Activated CD4-positive, alpha-beta memory T cell treated with anti-CD3 and anti-CD28 coated beads, Interleukin-2, amount 10 ng/mL, durations not matched to agents 7 days and 5 days (primary cell): ENCODE results near the gene PDE4B. TPM values are rescaled to one million over a fixed set of nuclear protein-coding genes. Genes with fewer than 3 reads are reported as not detected.

ENCODE experiments used
- CTCF ChIA-PET: fragments of 350-600 bp; sonication (Branson Sonifier 250); formaldehyde crosslinking; loops from one replicate; lab custom pipeline; 2021; ENCODE audit warnings: antibody characterized with exemption, inconsistent platforms; lab: Charles Lee
- POLR2A ChIA-PET: fragments of 350-600 bp; sonication (Branson Sonifier 250); formaldehyde crosslinking; loops from one replicate; lab custom pipeline; 2021; ENCODE audit warnings: antibody characterized with exemption; lab: Charles Lee
- DNase-seq: peaks from one replicate; pipeline ENCODE4 v3.0.0-alpha.2; 2020
- H3K27ac Mint-ChIP-seq: one replicate; pipeline ENCODE4 v1.8.0; 2021; ENCODE audit warnings: mild to moderate bottlenecking, mixed read lengths
- H3K27me3 Mint-ChIP-seq: one replicate; pipeline ENCODE4 v1.8.0; 2021; ENCODE audit warnings: mixed read lengths
- H3K36me3 Mint-ChIP-seq: one replicate; pipeline ENCODE4 v1.8.0; 2021; ENCODE audit warnings: low read depth, mixed read lengths
- H3K4me1 Mint-ChIP-seq: one replicate; pipeline ENCODE4 v1.8.0; 2021; ENCODE audit warnings: mixed read lengths
- H3K4me3 Mint-ChIP-seq: one replicate; pipeline ENCODE4 v1.8.0; 2021; ENCODE audit warnings: mild to moderate bottlenecking, mixed read lengths
- H3K9me3 Mint-ChIP-seq: one replicate; pipeline ENCODE4 v1.8.0; 2021; ENCODE audit warnings: mixed read lengths
- total RNA-seq, 2 experiments: library from RNA; stranded (reverse); gene quantifications; one replicate each; pipeline ENCODE4 v1.2.3, GENCODE V29; 2021

PDE4B gene
- total RNA-seq, 2 experiments from 2014 or later: 46.8 to 48.0 TPM

DNA sequence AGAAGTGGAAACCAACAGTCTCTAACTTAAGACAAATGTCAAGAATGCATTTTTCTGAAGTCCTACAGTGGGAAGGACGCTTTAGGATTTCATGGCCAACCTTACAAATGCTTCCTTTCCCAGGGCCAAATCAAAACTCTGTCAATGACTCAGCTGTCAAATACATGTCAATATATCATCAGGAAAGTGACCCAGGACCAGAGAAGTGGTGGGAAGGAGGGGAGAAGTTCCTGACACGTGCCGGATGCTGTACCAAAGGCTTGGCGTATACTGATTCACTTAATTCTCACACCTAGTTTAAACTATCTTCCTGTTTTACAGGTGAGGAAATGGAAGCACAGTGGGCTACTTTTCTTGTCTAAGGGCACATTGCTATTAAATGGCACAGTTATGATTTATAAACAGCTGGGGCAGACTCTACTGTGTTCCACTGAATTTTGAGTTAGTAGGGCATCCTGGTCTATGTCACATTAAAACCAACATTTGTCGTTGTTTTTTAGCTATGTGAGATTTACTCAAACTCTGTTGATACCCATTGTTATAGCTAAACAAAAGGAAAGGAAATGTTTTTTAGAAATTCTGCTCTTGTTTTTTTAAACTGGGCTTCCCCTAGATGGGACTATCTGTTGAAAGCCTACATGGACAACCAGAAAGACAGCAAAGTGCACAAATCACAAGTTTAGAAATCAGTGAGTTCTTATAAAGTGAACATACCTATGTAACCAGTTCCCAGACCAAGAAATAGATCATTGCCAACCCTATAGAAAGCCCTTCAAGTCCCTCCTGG, 533.1 kb downstream of the PDE4B start:
- DNase-seq: no peak
- Mint-ChIP-seq H3K27ac (no peak overlapping the region), H3K27me3 (peaks cover 2% of the 10 kb centered on the region), H3K4me1 (peaks cover 59% of the 10 kb centered on the region), H3K9me3 (peaks cover 11% of the 10 kb centered on the region), H3K4me3 (no peak overlapping the region), H3K36me3 (peaks cover 23% of the 10 kb centered on the region)
- POLR2A ChIA-PET: no interaction called here
- CTCF ChIA-PET: interaction anchor here (1.2 to 1.4 kb wide), 2 partner anchors 27 to 120 kb away, joined by 3 read pairs; no protein-coding TSS in a partner anchor

- H3K9me3 Mint-ChIP-seq: peaks cover 5% of the 10 kb centered on the region
- H3K36me3 Mint-ChIP-seq: peaks cover 18% of the 10 kb centered on the region
- peaks cover 2% of the 10 kb centered on the region for H3K27me3 Mint-ChIP-seq
- no peak for DNase-seq
- ChIA-PET CTCF (interaction anchor here (1.2 kb wide), 1 partner anchor 26 kb away, joined by 3 read pairs; no protein-coding TSS in a partner anchor), POLR2A (interaction anchor here (0.8 to 1.0 kb wide), 2 partner anchors 18 to 23 kb away, joined by 3 to 4 read pairs; no protein-coding TSS in a partner anchor)
- peaks cover 63% of the 10 kb centered on the region for H3K4me1 Mint-ChIP-seq
- no peak overlapping the region for H3K27ac Mint-ChIP-seq
- H3K4me3 Mint-ChIP-seq: no peak overlapping the region
Observed at GRCh38 chr1:66326867-66327266, 534.2 kb downstream of the PDE4B start.

- no peak for DNase-seq
- ChIA-PET POLR2A (interaction anchor here (1.0 kb wide), 2 partner anchors 12 to 19 kb away, joined by 3 read pairs; no protein-coding TSS in a partner anchor), CTCF (interaction anchor here (0.9 kb wide), 1 partner anchor 74 kb away, joined by 3 read pairs; no protein-coding TSS in a partner anchor)
- Mint-ChIP-seq H3K27me3 (no peaks in the 10 kb centered on the region), H3K36me3 (peaks cover 15% of the 10 kb centered on the region), H3K27ac (no peak overlapping the region), H3K4me3 (no peak overlapping the region), H3K4me1 (peaks cover 63% of the 10 kb centered on the region), H3K9me3 (no peaks in the 10 kb centered on the region)
Observed at GRCh38 chr1:66327588-66327987, 534.9 kb downstream of the PDE4B start.

- peaks cover 62% of the 10 kb centered on the region for H3K4me1 Mint-ChIP-seq
- no peak overlapping the region for H3K4me3 Mint-ChIP-seq
- no peak for DNase-seq
- no peaks in the 10 kb centered on the region for H3K27me3 Mint-ChIP-seq
- CTCF ChIA-PET: no interaction called here
- H3K36me3 Mint-ChIP-seq: peaks cover 22% of the 10 kb centered on the region
- no peak overlapping the region for H3K27ac Mint-ChIP-seq
- POLR2A ChIA-PET: interaction anchor here (1.0 to 1.1 kb wide), 2 partner anchors 22 to 82 kb away, joined by 3 to 4 read pairs; no protein-coding TSS in a partner anchor
- no peaks in the 10 kb centered on the region for H3K9me3 Mint-ChIP-seq
Observed at GRCh38 chr1:66328896-66329295, 536.2 kb downstream of the PDE4B start.

GRCh38 chr1:66330722-66331141, 538.0 kb downstream of the PDE4B start:
- no peaks in the 10 kb centered on the region for H3K9me3 Mint-ChIP-seq
- POLR2A ChIA-PET: interaction anchor here (1.1 to 11.2 kb wide), 11 partner anchors 17 to 116 kb away, joined by 3 to 255 read pairs (median 12); no protein-coding TSS in a partner anchor
- peaks cover 39% of the 10 kb centered on the region for H3K36me3 Mint-ChIP-seq
- H3K27me3 Mint-ChIP-seq: no peaks in the 10 kb centered on the region
- peaks cover 46% of the 10 kb centered on the region for H3K4me1 Mint-ChIP-seq
- CTCF ChIA-PET: interaction anchor here (0.6 to 7.7 kb wide), 14 partner anchors 9 to 115 kb away, joined by 3 to 58 read pairs (median 4); no protein-coding TSS in a partner anchor
- peak overlapping the region; percentile 98 for H3K4me3 Mint-ChIP-seq
- DNase-seq: no peak
- H3K27ac Mint-ChIP-seq: peak overlapping the region; percentile 93

- Mint-ChIP-seq H3K9me3 (no peaks in the 10 kb centered on the region), H3K36me3 (peaks cover 49% of the 10 kb centered on the region), H3K4me1 (peaks cover 49% of the 10 kb centered on the region), H3K27ac (peak overlapping the region; percentile 93), H3K4me3 (peak overlapping the region; percentile 98), H3K27me3 (no peaks in the 10 kb centered on the region)
- ChIA-PET POLR2A (interaction anchor here (0.9 to 11.2 kb wide), 29 partner anchors 11 to 939 kb away, joined by 3 to 255 read pairs (median 6); no protein-coding TSS in a partner anchor), CTCF (interaction anchor here (0.7 to 7.7 kb wide), 26 partner anchors 10 to 394 kb away, joined by 3 to 58 read pairs (median 5); no protein-coding TSS in a partner anchor)
- peak; percentile 63 for DNase-seq
Observed at GRCh38 chr1:66331658-66332547, 539.2 kb downstream of the PDE4B start.

GRCh38 chr1:66332548-66332901, 539.8 kb downstream of the PDE4B start:
- CTCF ChIA-PET: interaction anchor here (0.9 to 7.7 kb wide), 20 partner anchors 9 to 113 kb away, joined by 3 to 58 read pairs (median 5); no protein-coding TSS in a partner anchor
- no peak for DNase-seq
- peaks cover 50% of the 10 kb centered on the region for H3K4me1 Mint-ChIP-seq
- H3K27me3 Mint-ChIP-seq: no peaks in the 10 kb centered on the region
- peak overlapping the region; percentile 98 for H3K4me3 Mint-ChIP-seq
- peaks cover 55% of the 10 kb centered on the region for H3K36me3 Mint-ChIP-seq
- peak overlapping the region; percentile 93 for H3K27ac Mint-ChIP-seq
- no peaks in the 10 kb centered on the region for H3K9me3 Mint-ChIP-seq
- POLR2A ChIA-PET: interaction anchor here (0.9 to 11.2 kb wide), 28 partner anchors 12 to 940 kb away, joined by 3 to 255 read pairs (median 6); no protein-coding TSS in a partner anchor

GRCh38 chr1:66333466-66334199, 540.9 kb downstream of the PDE4B start:
- no peaks in the 10 kb centered on the region for H3K27me3 Mint-ChIP-seq
- POLR2A ChIA-PET: interaction anchor here (1.1 to 11.2 kb wide), 14 partner anchors 14 to 103 kb away, joined by 3 to 255 read pairs (median 15); no protein-coding TSS in a partner anchor
- CTCF ChIA-PET: interaction anchor here (0.9 to 7.7 kb wide), 9 partner anchors 51 to 112 kb away, joined by 3 to 58 read pairs (median 6); no protein-coding TSS in a partner anchor
- H3K27ac Mint-ChIP-seq: peak overlapping the region; percentile 93
- H3K4me3 Mint-ChIP-seq: peak overlapping the region; percentile 98
- peak; percentile 34 for DNase-seq
- H3K9me3 Mint-ChIP-seq: no peaks in the 10 kb centered on the region
- peaks cover 51% of the 10 kb centered on the region for H3K4me1 Mint-ChIP-seq
- H3K36me3 Mint-ChIP-seq: peaks cover 62% of the 10 kb centered on the region

- ChIA-PET CTCF (interaction anchor here (1.2 to 7.7 kb wide), 9 partner anchors 27 to 111 kb away, joined by 3 to 58 read pairs (median 6); no protein-coding TSS in a partner anchor), POLR2A (interaction anchor here (0.8 to 11.2 kb wide), 16 partner anchors 14 to 597 kb away, joined by 3 to 255 read pairs (median 10); no protein-coding TSS in a partner anchor)
- no peak for DNase-seq
- Mint-ChIP-seq H3K27me3 (no peaks in the 10 kb centered on the region), H3K9me3 (no peaks in the 10 kb centered on the region), H3K36me3 (peaks cover 64% of the 10 kb centered on the region), H3K27ac (peak overlapping the region; percentile 93), H3K4me1 (peaks cover 48% of the 10 kb centered on the region), H3K4me3 (peak overlapping the region; percentile 98)
Observed at GRCh38 chr1:66334318-66334717, 541.6 kb downstream of the PDE4B start.

- POLR2A ChIA-PET: interaction anchor here (0.8 to 11.2 kb wide), 17 partner anchors 13 to 915 kb away, joined by 3 to 255 read pairs (median 8); partner anchors contain the start of genes LEPR and LEPROT
- Mint-ChIP-seq H3K4me1 (peaks cover 47% of the 10 kb centered on the region), H3K4me3 (peak overlapping the region; percentile 98), H3K27ac (peak overlapping the region; percentile 93), H3K36me3 (peaks cover 67% of the 10 kb centered on the region), H3K9me3 (no peaks in the 10 kb centered on the region), H3K27me3 (no peaks in the 10 kb centered on the region)
- CTCF ChIA-PET: interaction anchor here (1.1 to 7.7 kb wide), 12 partner anchors 12 to 110 kb away, joined by 3 to 58 read pairs (median 6); no protein-coding TSS in a partner anchor
- DNase-seq: no peak
Observed at GRCh38 chr1:66335125-66335524, 542.4 kb downstream of the PDE4B start.
